Left renal pelvis (tissue), 4 donors: Measurements from ENCODE around the gene ZNF430. TPM values are rescaled to one million over a fixed set of nuclear protein-coding genes. Genes with fewer than 3 reads are reported as not detected.
A peak's percentile ranks its signal among the peaks of the same experiment; 100 is the strongest.
"Not testable (repeated sequence)": the region's sequence is repeated elsewhere in the genome, so short reads cannot be mapped to it uniquely, and the experiment has no call there.

ENCODE experiments used
- DNase-seq, 4 donors: peaks; one replicate each; pipeline ENCODE4 v3.0.0-alpha.2; 2013; ENCODE audit warnings: low read depth in 4 of 4, low spot score in 3 of 4
- polyA plus RNA-seq, 4 donors: library from polyadenylated mRNA; unstranded; fragments of 120-200 nt; gene quantifications; one replicate each; pipeline ENCODE4 v1.2.1, GENCODE V29; 2013; ENCODE audit not compliant: insufficient read length in 4 of 4

The ZNF430 gene
- polyA plus RNA-seq, result 10 to 100 TPM; 10.8 to 12.4 (median 12.0) TPM

DNA sequence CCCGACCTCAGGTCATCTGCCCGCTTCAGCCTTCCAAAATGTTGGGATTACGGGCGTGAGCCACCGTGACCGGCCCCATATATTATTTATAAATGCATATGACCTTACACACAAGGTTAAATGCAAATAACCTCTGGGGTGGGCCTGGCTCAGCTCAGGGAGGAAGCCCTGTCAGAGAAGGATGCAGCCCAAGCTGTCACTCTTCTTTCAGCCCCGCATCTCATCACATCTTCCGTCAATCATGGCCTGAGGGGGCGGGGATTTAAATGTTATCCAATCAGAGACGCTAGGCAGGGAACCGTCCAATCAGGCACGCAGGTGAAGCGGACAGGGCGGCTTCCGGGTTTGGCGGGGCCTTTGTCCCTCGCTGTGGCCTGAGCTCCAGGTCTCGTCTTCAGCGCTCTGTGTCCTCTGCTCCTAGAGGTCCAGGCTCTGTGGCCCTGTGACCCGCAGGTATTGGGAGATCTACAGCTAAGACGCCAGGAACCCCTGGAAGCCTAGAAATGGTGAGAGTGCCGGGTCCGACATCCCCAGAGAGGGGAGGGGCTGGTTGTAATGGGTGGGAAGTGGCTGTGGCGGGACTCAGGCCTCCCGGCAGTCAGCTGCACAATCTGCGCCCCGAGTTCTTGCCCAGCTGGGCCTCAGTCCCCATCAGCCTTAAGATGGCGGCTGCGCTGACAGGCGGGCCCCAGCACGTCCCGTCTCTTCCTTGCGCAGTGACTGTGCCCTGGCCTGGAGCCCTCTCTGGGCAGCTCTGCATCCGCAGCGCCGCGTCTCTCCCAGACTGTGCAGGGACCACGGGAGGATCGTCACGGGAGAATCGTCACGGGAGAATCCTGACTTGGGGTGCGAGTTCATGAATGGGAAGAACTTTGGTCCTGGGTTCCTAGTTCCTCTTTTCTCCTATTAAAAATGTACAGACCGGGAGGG, at the start of gene ZNF430:
ZNF430 (plus strand) TSS at position 360 of the 930 bp plus-strand sequence; CDS start at position 504, 144 bp downstream.
- DNase-seq, result peak; percentile 86 to 94 (median 90)

GRCh38 chr19:20992788-20993187, 27.7 kb upstream of the ZNF430 start:
- not testable (repeated sequence) for DNase-seq

GRCh38 chr19:20999731-21000352, 20.6 kb upstream of the ZNF430 start:
- DNase-seq, result peak in 3 of 4 donors; percentile 86 to 92 (median 90)

DNA sequence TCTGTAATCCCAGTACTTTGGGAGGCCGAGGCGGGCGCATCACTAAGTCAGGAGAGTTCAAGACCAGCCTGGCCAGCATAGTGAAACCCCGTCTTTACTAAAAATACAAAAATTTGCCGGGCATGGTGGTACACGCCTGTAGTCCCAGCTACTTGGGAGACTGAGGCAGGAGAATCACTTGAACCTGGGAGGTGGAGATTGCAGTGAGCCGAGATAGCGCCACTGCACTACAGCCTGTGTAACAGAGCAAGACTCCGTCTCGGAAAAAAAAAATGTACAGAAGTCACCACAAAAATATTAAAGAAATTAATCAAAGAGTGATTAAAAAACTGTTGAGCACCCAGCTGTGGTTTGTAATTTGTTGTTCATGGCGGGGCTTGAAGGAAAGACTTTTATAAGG, 781 bp downstream of the ZNF430 start:
- DNase-seq, result not testable (repeated sequence)

GRCh38 chr19:21022996-21023395, 2.5 kb downstream of the ZNF430 start:
- no peak for DNase-seq

DNA sequence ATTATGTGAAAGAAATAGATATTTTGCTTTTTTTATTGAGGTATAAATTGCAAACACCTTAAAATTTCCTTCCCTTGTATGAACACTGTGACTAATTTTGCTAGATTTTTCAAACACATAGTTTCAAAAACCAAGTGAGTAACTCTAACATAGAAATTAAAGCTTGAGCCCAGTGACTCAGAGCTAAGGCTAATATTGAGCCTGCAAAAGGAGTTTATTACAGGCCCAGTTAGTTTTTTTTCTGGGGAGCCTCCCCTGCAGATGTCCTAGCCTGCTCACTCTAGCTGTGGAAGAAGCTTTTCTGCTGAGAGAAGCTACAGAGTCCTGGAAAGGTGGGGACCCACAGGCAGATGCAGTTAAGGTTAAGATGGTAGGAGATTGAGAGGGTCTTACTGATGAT, 3.4 kb downstream of the ZNF430 start:
- DNase-seq, result no peak

DNA sequence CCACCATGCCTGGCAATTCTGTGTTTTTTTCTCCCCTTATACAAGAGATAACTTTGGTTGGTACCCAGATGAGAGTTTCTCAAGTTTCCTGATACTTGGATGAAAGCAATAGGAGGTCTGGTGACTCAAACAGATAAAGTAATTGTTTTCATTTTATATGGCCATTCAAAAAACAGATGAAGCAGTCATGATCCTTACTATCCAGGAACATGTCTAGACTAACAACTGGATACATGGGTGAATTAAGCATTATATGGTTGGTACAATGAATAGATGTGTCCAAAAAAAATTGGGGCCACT, 8.5 kb downstream of the ZNF430 start:
- no peak for DNase-seq

DNA sequence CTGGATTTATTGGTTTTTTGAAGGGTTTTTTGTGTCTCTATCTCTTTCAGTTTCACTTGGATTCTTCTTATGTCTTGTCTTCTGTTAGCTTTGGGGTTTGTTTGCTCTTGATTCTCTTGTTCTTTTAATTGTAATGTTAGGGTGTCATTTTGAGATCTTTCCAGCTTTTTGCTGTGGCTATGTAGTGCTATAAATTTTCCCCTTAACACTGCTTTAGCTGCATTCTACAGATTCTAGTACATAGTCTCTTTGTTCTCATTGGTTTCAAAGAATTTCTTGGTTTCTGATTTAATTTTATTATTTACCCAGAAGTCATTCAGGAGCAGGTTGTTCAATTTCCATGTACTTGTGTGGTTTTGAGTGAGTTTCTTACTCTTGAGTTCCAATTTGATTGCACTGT, 24.6 kb downstream of the ZNF430 start:
- no peak for DNase-seq

DNA sequence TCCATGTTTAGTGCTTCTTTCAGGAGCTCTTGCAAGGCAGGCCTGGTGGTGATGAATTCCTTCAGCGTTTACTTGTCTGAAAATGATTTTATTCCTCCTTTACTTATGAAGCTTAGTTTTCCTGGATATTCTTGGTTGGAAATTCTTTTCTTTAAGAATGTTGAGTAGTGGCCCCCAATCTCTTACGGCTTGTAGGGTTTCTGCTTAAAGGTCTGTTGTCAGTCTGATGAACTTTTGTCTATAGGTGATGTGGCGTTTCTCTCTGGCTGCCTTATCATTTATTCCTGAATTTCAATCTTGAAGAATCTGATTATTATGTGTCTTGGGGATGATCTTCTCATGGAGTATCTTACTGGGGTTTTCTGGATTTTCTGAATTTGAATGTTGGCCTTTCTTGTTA, 26.0 kb downstream of the ZNF430 start:
- DNase-seq, result no peak

GRCh38 chr19:21047716-21048115, 27.3 kb downstream of the ZNF430 start:
- DNase-seq, result no peak

DNA sequence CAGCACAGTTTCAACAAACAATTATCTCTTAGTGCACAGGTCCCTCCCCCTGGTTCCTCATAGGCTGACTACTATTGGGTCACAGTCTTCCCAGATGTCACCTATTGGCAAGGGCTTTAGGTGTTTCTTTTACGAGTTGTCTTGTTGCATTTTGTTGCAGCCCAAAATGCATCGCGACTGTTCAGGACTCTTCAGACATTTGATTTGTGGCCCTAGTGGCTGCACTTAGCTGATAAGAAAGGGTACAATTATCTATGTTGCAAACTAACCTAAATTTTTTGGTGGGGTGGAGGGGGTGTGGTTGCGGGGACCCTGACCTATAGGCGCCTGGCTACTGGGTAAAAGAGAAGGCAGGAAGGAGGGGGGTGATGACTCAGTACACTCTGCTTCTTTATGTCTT, 32.4 kb downstream of the ZNF430 start:
- no peak for DNase-seq

DNA sequence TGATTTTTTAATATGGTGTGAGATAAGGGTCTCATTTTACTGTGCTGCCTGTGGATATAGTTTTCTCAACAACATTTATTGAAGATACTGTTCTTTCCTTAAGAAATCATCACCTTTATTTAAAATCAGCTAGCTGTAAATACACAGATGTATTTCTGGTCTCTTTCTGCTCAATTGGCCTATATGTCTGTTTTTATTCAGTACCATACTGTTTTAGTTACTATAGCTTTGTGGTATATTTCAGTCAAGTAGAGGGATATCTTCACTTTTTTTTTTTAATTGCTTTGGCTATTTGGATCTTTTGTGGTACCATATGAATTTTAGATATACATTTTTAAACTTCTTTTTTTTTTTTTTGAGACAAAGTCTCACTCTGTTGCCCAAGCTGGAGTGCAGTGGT, 44.9 kb downstream of the ZNF430 start:
- no peak for DNase-seq

GRCh38 chr19:21082011-21082975, 61.8 kb downstream of the ZNF430 start, which contains the start of gene ZNF714:
Gene ZNF714 (plus strand): TSS chr19:21082203. CDS start chr19:21098269, 16,066 bp downstream.
- DNase-seq, result peak; percentile 63 to 89 (median 86)

DNA sequence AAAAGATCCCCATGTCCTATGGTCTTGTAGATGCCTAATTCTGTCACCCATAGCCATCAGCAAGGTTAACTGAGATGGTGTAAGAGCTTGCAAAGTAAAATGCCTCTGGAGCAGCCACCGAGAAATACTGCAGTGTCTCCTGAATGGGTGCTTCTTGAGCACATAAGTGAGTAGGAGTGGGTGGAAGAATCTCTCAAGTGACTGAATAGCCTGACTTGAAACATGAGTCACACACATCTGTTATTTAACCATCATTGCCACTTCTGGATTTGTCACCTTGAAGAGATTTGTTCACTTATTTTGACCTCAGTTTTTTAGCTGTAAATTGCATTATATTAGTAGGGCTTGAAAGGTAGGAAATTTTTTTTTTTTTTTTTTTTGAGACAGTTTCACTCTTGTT, 63.9 kb downstream of the ZNF430 start:
- no peak for DNase-seq

DNA sequence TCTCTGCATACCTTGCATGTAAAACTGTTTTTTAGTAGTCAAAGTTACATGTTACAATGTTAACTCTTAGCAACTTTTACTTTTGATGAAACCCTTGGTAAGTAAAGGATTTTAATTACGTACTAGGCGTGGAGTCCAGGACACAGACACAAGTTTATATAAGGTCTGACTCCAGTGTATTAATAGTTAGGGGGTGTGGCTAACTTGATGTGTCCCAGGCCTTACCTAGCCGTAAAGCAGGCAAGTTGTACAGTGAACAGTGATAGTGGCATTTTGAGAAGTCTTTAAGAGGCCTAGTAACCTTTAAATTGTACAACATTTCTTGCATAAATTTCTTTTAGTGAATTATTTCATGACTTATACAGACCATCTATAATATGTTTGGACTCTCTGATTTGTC, 67.4 kb downstream of the ZNF430 start:
- DNase-seq, result no peak

- no peak for DNase-seq
These were observed 71.7 kb downstream of the ZNF430 start for GRCh38 chr19:21092109-21092508.

DNA sequence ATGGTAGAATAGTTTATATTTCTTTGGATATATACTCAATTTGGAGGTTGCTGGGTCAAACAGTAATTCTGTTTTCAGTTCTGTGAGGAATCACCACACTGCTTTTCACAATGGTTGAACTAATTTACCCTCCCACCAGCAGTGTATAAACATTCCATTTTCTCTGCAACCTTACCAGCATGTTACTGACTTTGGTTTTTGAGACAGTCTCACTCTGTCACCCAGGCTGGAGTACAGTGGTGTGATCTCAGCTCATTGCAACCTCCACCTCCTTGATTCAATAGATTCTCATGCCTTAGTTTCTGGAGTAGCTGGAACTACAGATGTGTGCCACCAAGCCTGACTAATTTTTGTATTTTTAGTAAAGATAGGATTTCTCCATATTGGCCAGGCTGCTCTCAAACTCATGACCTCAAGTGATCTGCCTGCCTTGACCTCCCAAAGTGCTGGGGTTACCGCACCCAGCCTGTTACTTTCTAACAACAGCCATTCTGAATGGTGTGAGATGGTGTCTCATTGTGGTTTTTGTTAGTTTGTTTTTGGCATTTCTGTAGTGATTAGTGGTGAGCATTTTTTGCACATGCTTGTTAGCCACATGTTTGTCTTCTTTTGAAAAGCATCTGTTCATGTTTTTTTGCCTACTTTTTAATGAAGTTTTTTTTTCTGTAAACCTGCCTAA, 74.0 kb downstream of the ZNF430 start:
- DNase-seq, result no peak

GRCh38 chr19:21098291-21098690, 77.8 kb downstream of the ZNF430 start:
- no peak for DNase-seq

DNA sequence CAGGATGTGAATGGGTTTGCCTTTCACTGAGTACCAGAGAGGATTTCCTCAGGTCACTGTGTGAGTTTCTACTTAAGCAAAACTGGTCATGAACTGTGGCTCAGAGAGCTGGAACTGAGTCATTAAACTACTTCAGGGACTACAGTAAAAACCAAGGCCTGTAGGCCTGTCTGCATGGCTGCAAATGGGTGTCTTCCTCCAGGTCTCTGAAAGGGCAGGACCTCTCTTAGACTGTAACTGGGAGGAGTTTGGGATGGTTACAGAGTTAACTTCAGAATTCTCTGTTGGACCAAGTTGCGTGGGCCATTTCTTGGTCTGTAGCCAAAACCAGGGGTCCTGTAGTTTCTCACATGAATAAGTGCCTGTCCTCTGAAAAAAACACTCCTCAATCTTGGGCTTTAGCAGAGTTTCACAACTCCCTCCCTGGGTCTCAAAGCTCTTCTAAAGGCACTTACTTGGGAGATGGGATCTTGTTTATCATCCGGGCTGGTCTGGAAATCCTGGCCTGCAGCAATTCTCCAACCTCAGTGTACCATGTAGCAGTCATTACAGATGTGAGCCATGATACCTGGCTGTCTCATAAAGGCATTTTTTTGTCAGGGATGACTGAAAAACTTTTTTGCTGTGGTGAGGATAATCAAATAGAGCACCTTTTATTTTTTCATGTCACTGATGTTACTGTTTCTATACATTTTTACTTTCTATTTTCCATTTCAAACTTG, 81.2 kb downstream of the ZNF430 start:
- no peak for DNase-seq

DNA sequence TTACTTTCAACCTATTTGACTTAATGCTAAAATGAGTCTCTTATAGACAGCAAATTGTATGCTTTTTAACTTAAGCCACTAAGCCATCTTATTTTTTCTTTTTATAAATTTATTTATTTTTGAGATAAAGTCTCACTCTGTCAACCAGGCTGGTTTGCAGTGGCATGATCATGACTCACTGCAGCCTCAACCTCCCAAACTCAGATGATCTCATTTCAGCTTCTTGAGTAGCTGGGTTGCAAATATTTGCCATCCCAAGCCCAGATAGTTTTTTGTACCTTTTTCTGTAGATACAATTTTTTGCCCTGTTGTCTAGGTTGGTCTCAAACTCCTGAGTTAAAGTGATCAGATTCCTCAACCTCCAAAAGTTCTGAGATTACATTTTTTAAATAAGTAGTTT, 88.7 kb downstream of the ZNF430 start:
- no peak for DNase-seq
